ENCODE measurements around the gene DCLRE1A.
A peak's percentile ranks its signal among the peaks of the same experiment; 100 is the strongest.
"Not testable (repeated sequence)": the region's sequence is repeated elsewhere in the genome, so short reads cannot be mapped to it uniquely, and the experiment has no call there.

The DCLRE1A gene

DNA sequence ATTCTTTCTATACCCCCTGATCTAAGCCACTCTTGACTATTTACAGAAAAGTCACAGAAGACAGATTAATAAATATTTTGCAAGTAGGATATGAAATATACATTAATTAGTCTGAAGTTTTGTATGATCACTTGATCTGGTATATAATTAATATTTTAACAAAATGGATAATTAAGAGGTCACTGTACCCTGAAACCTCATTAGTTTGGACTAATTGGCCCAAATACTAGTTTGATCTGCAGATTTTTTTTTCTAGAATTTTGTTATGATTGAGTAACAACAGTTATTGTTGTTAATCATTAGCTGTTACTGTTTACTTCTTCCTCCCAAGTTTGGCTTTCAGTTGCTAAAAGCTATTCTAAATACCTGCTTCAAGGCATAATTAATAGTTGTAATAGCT, 3.3 kb upstream of the DCLRE1A start:
- DNase-seq, result no peak

DNA sequence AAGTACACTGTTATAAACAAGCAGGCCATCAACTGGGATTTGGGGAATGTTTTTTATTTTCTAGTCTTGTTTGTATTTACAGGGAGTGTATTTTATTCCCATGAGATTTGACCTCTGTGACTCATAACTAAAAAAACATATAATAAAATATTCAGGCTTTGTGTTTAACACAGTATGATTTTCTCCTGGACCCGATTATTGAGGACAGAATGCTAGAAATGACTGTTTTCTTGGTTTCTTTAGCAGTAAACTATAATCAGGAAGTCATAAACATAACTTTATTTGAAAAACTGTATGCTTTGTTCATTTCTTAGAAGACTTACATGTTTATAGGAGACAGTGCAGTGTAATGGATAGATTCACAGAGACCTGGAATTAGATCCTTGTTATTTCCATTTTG, 2.7 kb upstream of the DCLRE1A start:
- DNase-seq, result no peak

DNA sequence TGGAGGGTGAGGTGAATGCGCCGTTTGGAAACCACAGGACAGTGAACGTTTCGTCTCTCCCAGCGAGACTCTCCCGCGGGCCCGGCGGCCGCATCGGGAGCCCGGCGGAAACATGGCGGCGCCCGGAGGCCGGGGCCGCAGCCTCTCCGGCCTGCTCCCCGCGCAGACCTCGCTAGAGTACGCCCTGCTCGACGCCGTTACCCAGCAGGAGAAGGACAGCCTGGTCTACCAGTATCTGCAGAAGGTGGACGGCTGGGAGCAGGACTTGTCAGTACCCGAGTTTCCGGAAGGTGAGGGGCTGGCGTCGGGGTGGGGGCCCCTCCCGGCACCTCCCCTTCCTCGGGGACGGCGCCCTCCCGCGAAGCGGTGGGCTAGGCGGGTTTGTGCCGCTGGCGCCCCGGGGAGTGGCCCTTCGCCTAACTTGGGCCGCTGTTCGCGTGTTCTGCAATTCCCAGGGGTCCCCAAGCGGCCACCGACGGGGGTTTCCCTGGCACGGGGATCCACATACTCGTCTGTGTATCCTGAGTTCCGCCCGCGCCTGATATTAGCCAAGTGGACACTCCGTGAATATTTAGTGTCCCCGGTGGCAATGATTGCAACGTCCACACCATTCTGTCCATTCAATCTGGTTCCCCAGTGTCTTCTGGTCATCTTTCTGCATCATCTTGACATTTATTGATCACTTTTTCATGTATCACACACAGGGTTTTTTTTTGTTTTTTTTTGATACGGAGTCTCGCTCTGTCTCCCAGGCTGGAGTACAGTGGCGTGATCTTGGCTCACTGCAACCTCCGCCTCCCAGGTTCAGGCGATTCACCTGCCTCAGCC, 1.1 kb upstream of the DCLRE1A start:
- DNase-seq, result peak; percentile 20

DNA sequence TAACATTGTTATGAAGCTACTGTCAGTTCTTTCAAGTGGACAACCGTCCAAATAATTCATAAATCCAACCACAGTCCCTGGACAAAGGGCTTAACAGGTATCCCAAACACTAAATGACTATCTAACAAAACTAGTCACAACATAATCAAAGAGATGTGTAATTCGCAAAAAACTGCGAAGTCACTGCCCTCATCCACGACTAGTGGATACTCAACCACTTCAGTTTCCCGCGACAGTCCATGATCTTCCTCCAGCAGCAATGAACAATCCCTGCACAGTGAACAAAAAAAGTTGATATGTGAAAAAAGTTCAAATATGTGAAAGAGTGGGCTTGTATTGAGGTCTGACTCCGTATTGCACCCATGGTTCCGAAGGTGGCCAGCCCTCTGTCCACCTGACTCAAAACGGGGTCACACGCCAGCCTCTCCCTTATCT, 287 bp downstream of the DCLRE1A start:
- DNase-seq, result no peak

DNA sequence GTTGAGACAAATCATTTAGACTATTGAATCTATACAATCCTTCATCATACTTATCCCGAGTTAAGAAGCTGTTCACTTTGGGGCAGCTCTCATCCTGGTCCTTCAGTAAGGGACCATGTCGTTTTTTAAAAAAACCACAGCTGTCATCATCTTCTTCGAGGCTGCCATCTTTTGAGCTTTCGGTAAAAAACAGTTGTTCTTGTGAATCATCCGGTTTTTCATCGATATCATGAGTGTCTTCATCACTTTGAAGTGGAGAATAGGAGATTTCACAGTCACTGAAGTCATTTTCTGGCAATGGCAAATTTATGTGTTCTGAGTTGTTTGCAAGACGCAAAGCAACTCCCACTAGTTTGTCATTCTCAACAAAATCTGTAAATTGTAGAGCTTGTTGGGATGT, 3.9 kb downstream of the DCLRE1A start:
- DNase-seq, result no peak

DNA sequence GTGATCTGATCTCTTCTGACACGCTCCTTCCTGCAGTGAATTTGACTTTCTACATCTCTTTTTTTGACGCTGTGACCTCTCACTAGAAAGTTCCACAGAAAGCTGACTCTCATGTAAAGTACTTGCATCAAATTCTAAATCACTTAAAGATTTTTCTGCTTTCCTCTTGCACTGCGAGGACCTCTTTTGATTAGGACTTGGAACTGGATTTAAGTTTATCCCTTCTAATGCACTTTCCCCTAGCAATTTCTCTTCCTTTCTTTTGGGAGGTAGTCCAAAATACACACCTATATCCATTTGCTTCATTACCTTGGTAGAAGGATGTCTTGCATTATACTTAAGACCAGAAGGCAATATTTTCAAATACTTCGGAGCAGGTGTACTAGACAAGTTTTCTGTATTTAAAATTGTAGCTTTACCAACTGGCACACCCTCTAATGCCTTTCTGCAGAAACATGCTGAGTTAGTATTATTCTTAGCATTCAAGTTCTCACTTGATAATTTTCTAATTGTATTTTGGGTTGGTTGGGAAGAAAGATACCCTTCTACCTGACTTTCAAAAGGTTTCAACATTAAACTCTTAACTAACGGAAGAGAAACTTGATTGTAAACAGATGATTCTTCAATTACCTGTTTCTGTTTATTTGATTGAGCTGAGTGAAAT, 4.6 kb downstream of the DCLRE1A start:
- DNase-seq, result no peak

DNA sequence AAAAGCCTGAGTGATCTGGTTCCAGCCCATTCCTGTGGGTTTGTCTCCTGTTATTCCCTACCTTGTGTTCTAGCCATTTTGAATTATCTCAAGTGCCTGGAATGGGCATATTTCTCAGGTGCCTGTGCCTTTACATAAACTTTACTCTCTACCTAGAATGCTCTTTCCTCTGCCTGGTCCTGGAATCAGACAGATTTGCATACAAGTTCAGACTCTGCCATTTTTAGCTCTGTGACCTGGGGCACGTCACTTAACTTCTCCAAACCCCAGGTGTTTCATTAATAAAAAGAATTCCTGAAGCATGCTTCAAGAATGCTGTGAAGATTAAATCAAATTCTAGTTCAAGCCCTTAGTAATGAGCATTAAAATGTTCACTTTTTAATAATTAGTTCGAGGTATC, 7.8 kb downstream of the DCLRE1A start:
- no peak for DNase-seq

DNA sequence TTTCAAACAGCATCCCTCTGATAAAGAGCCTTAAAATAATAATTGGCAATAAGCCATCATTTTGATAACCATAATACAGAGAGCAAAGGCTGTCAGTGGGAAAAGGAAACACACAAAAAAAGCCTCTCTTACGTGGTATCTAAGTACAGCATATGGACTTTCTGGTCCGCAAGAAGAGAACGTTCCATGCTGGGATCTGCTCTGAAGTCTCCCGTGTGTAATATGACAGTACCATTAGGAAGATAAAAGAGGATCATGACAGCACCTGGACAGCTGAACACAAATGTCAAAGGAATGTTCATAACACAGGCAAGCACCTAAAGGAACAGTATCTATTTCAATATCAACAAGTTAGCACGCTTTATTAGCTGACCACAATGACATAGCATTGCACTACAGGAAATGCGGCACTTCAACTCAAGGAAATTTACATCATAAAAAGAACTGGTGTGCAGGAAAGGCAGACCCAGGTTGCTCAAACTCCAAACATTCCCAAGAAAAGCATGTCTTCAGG, 9.9 kb downstream of the DCLRE1A start:
- DNase-seq, result no peak

DNA sequence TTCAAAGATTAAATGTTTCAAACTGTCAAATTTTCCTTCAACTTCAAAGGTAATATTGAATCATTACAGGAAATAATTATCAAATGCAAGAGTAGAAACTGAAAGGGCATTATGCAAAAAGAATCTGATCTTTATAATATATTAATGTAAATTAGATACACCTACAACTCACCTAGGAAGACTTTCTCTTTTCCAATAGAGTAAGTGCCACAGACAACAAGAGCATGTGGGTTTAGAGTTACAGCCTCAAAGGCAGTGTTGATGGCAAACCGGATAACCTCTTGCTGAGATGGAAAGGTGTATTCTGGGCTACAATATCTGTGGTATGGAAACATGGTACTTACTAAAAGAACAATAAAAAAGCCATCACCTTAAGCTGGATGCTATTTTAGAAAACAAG, 11.7 kb downstream of the DCLRE1A start:
- no peak for DNase-seq

DNA sequence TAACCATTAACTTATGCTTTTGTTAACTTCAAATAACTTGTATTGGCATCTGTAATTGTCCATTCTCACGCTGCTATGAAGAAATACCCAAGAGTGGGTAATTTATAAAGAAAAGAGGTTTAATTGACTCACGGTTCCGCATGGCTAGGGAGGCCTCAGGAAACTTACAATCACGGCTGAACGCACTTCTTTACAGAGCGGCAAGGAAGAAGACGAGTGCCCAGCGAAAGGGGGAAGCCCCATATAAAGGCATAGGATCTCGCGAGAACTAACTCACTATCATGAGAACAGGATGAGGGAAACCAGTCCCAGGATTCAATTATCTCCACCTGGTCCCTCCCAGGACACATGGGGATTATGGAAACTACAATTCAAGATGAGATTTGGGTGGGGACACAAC, 25.3 kb downstream of the DCLRE1A start:
- not testable (repeated sequence) for DNase-seq

DNA sequence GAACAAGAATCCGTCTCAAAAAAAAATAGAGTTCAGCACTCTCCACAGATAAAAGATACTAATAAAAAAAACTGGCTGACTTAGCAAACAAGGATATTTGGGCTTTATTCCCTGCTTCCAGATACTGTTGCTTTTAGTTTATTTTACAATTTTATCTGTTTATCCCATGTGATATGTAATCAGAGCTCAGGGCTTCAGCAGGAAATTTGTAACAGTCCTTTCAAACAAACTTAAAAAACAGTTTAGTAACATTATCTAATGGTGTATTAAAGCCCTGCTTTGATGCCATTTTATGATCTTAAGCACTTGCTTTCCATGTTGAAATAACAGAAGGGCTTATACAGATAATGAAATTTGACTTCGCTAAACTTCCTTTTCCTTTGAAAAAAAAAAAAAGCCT, 28.1 kb downstream of the DCLRE1A start:
- DNase-seq, result no peak

DNA sequence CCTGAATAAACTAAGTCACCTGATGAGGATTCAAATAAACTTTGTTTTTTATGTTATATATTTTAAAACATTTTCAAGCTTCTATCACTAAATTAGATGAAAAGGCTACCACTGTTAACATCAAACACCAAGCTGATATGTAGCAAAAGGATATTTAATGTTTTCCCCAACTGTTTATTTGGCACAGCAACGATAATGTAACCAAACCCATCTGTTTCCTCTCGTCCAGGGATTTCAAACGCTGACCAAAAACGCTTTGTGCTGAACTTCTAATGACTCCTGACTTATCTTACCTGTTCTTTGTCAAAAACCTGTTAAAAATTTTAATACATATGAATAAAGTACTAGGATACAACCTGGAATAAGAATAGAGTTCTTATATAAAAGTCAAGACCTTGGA, 30.5 kb downstream of the DCLRE1A start:
- no peak for DNase-seq

DNA sequence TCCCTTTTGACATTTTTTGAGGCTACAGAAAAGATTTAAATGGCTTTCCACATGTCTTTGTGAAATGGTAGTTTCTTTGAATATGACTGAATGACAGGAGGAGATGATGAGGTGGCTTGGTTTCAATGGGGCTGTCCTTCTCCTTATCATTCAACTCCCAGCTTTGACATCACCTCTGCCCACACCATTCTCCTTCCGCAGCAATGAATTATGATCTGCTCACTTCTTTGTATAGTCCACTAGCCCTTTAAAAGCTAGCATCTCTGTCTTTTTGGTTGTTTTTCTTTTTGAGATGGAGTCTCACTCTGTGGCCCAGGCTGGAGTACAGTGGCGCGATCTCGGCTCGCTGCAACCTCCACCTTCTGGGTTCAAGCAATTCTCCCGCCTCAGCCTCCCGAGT, 31.7 kb downstream of the DCLRE1A start:
- DNase-seq, result no peak

DNA sequence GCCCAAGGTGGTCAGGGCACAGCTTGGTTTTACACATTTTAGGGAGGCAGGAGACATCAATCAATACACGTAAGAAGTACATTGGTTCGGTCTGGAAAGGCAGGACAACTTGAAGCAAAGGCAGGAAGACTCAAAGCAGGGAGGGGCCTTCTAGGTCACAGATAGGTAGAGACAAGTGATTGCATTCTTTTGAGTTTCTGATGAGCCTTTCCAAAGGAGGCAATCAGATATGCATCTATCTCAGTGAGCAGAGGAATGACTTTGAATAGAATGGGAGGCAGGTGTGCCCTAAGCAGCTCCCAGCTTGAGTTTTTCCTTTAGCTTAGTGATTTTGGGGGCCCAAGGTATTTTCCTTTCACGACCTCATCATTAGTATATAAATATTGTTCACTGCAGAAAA, 32.6 kb downstream of the DCLRE1A start:
- DNase-seq, result not testable (repeated sequence)

DNA sequence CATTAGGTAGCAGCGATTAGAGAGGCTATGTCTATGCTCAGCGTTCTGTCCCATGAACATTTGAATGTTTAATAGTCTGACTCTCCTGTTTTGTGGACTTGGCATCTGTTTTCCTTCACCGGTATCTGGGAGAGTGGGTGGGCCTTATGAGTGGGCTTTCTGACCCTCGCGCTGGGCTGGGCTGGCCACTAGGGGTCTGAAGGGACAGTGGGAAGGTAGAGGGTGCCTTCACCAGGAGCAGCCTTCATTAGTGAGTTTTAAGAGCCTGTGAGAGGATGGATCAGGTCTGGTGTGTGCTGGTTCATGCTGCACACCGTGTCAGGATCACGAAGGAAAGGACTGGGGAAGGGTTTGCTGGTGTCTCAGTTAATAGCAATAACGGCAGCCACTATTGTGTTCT, 33.4 kb downstream of the DCLRE1A start:
- DNase-seq, result no peak

DNA sequence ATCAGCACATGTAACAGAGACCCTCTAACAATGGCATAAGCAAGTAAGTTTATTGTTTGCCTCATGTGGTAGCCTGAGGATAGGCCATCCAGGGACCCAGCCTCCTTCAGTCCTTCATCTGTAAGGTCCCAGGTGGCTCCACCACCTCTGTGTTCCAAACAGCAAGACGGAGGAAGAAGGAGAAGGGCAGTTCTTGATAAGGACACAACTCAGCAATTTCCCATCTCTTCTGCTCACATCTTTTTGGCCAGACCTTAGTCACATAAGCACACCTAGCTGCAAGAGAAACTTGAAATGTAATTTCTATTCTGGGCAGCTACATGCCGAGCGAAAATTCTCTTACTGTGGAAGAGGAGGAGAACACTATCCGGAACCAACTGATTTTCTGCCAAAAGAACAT, 33.9 kb downstream of the DCLRE1A start:
- no peak for DNase-seq

DNA sequence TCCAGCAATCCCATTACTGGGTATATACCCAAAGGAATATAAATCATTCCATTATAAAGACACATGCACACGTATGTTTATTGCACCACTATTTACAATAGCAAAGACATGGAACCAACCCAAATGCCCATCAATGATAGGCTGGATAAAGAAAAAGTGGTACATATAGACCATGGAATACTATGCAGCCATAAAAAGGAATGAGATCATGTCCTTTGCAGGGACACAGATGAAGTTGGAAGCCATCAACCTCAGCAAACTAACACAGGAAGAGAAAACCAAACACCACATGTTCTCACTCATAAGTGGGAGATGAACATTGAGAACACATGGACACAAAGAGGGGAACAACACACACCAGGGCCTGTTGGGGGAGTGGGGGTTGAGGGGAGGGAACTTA, 39.2 kb downstream of the DCLRE1A start:
- DNase-seq, result not testable (repeated sequence)

DNA sequence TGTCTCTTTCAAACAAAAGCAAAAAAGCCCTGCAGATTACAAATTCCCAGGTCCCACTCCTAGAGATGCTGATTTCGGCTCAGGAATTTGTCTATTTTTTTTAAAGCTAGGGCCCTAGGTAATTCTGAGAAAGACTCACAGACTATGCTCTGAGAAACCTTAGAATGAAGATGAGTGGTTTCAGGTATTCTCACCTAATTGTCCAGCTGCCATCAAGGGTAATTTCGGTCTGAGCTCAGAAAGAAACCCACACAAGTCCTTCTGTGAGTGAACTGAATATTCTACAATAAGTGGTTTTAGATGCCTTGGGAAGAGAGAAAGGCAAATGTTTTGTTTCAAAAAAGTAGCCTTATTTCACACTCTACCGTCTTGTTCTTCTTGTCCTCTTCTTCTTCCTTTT, 45.7 kb downstream of the DCLRE1A start:
- DNase-seq, result no peak

DNA sequence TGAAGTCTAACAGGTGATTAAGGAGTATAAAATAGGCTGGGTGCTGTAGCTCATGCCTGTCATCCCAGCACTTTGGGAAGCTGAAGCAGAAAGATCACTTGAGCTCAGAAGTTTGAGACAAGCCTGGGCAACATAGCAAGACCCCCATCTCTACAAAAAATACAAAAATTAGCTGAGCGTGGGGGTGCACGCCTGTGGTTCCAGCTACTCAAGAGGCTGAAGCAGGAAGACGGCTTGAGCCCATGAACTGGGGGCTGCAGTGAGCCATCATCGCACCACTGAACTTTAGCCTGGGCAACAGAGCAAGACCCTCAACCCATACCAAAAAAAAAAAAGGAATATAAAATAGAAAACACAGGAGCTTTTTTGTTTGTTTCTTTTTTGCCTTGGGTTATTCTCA, 47.4 kb downstream of the DCLRE1A start:
- no peak for DNase-seq

DNA sequence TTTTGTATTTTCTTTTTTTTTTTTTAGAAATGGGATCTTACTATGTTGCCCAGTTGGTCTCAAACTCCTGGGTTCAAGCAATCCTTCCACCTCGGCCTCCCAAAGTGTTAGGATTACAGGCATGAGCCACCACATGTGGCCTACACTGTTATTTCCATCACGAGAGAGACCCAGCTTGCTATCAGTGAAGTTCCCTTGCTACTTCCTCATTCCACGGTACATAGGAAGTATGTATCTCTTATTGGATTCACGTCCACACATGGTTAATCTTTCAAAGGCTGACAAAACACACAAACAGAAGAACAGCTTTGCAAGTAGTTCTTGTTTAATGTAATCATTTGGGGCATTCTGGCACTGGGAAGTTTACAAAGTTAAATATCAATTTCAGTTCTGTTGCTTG, 50.9 kb downstream of the DCLRE1A start:
- DNase-seq, result no peak

DNA sequence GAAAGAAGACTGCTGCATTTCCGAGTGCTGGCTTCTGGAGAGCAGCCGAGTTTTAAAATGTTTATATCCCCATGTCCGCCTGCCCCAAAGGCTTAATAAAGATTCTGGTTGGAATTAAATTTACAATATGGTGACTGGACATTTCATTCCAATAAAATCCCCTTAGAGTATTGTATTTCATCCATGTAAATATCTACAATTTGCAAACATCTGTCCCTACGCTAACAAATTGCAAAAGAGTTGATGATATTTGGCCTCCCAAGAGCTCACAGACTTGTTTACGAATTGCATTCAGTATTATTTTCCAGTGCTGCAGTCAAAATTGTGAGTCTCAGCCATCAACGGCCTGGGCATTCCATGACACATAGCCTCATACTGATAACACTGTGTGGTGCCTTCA, 52.3 kb downstream of the DCLRE1A start:
- DNase-seq, result no peak

DNA sequence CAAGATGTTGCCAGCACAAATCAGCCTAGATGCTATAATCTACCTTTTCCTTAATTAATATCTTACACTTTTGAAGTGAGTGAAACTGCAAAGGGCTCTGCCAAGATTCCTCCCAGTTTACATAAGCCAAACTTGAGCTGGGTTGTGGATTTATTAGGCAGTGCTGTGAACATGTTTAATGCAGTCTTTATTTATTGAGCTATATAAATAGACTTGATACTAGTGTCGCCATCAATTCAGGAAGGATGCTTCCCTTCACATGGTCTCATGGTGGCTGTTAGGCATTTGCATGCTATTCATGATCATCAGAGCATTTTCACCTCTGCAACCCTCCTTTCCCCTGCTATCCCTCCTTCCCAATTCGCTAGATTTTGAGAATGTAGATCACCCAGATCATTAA, 62.2 kb downstream of the DCLRE1A start:
- DNase-seq, result no peak

DNA sequence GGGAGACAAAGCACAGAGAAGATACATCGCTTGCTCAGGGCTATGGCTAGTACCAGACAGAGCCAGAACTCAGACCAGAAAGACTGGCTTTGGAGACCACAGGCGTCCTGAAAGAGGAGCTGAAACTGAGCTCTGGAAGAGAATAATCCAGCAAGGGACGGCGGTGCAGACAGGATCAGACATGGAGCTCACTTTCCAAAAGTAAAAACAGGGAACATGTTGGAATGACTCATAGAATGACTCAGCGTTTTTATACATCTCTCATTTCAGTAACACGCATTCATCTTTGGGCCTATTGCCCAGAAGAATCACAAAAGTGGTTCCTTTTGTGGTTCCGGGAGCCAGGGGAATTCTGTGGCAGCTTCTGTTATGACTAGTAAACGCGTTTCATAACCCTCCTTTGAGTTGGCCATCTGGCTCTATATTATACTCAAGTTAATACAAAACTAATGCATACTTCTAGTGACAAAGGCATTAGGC, 65.2 kb downstream of the DCLRE1A start:
- no peak for DNase-seq

All from NCI-H748 treated with DMSO at 0.1 percent for 48 hours (cell line).